Measurements from ENCODE around the gene PADI3.

The PADI3 gene

DNA sequence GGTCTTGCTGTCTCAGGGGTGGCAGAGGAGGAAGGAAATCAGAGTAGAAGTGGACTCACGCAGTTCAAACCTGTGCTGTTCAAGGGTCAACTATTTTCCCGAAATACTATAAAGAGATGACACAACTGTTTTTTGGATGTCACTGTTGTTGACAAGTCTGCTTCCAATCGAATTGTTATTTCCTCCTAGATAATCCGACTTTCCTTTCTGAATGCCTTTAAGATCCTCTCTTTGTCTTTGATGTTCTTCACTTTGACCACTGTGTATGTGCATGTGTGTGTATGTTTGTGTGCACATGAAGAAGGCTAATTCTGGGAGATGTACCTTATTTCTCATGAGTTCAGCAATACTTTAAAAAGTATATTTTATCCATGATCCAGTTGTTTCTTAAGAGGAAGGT, 80.7 kb downstream of the PADI3 start:
- DNase-seq (ENCODE audit: low read depth, low spot score), result no peak

DNA sequence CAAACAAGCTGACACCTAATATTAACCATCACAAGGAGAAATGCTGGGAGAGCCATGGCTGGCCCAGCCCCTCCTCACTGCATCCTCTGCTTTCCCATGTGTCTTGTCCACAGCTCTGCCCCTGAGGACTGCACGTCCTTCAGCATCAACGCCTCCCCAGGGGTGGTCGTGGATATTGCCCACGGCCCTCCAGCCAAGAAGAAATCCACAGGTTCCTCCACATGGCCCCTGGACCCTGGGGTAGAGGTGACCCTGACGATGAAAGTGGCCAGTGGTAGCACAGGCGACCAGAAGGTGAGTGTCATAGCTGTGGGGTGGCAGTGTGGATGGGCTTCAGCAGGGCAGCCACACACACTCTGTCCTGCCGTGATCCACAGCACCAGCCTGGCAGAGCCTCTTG, 82.0 kb downstream of the PADI3 start:
- DNase-seq (ENCODE audit: low read depth, low spot score), result no peak

- DNase-seq (ENCODE audit: low read depth, low spot score), result no peak
Measured at GRCh38 chr1:17333081-17333480, 84.2 kb downstream of the PADI3 start.
